ENCODE results near the gene SEMG1. TPM values are rescaled to one million over a fixed set of nuclear protein-coding genes. Genes with fewer than 3 reads are reported as not detected.

The SEMG1 gene
- total RNA-seq (not detected), total RNA-seq (0 reads per million in 2 donors)

DNA sequence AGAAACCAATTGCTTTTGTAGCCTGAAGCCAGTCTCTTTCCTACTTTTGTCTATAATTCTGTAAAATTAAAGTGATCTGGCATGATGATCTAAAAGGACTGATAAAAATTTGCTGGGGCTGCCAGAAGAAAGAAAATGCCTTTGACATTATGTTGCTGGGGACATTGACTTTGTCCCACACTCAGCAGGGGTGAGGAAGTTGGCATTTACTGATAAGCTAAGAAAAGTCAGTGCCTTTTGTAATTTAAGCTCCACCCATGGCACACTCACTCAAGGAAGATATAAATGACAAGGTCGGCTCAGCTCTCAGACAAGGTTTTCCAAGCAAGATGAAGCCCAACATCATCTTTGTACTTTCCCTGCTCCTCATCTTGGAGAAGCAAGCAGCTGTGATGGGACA is at the start of gene SEMG1:
Gene SEMG1, plus strand, starts transcription at position 309 of the 400 bp plus-strand sequence. Its CDS starts 21 bp downstream, at position 330.
- peaks cover 4% of the 10 kb centered on the region for H3K9me3 ChIP-seq (ENCODE audit: control insufficient read depth, low read length, poor library complexity, severe bottlenecking)
- peaks cover 3% of the 10 kb centered on the region for H3K4me1 Mint-ChIP-seq
- peaks cover 37% of the 10 kb centered on the region for H3K27me3 Mint-ChIP-seq
- no peak for DNase-seq
- no peak for ATAC-seq
- peaks cover 5% of the 10 kb centered on the region for H3K36me3 Mint-ChIP-seq (ENCODE audit: low read depth)
- H3K27ac Mint-ChIP-seq: no peak within 1 kb of the TSS
- H3K4me3 Mint-ChIP-seq: no peak within 1 kb of the TSS

DNA sequence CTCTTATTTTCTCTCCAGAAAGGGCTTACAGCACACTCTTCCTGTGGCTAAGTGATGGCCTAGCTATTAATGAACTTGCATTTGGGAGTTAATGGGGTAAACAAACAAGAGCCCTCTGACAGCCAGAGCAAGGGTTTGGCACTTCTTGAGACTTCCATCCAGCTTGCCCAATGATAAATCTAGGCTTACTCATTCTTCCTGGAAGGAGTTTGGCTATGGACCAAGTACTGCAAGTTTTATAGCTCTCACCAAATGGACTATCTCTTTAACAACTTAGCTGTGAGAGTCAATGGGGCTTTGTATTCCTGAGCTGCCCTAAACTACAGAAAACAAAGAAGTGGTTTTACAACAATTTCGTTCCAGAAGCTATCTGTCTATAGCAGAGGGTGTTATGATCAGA is 48.9 kb upstream of the SEMG1 start:
- H3K9me3 ChIP-seq (ENCODE audit: control insufficient read depth, low read length, poor library complexity, severe bottlenecking): peaks cover 3% of the 10 kb centered on the region
- ATAC-seq (no peak), DNase-seq (no peak)
- Mint-ChIP-seq H3K36me3 (ENCODE audit: low read depth) (peaks cover 4% of the 10 kb centered on the region), H3K4me1 (no peaks in the 10 kb centered on the region), H3K27ac (no peak overlapping the region), H3K4me3 (no peak overlapping the region), H3K27me3 (peaks cover 30% of the 10 kb centered on the region)

- Mint-ChIP-seq H3K27me3 (peaks cover 32% of the 10 kb centered on the region), H3K36me3 (ENCODE audit: low read depth) (peaks cover 2% of the 10 kb centered on the region), H3K4me3 (no peak overlapping the region), H3K27ac (no peak overlapping the region), H3K4me1 (no peaks in the 10 kb centered on the region)
- ATAC-seq (no peak), DNase-seq (no peak)
- H3K9me3 ChIP-seq (ENCODE audit: control insufficient read depth, low read length, poor library complexity, severe bottlenecking): no peaks in the 10 kb centered on the region
Measured at GRCh38 chr20:45163083-45163803, 43.6 kb upstream of the SEMG1 start.

DNA sequence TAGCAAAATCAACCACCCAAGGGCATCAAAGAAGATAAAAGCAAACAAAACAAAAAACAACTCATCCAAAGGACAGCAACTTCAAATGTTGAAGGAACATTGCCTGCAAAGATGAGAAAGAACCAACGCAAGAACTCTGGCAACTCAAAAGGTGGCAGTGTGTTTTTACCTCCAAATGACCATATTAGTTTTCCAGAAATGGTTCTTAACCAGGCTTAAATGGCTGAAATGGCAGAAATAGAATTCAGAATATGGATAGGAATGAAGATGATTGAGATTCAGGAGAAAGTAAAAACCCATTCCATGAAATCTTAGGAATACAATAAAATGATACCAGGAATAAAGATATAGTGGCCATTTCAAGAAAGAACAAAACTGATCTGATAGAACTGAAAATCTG is 41.9 kb upstream of the SEMG1 start:
- no peaks in the 10 kb centered on the region for H3K4me1 Mint-ChIP-seq
- no peak overlapping the region for H3K27ac Mint-ChIP-seq
- no peak overlapping the region for H3K4me3 Mint-ChIP-seq
- H3K27me3 Mint-ChIP-seq: peaks cover 32% of the 10 kb centered on the region
- ATAC-seq (no peak), DNase-seq (no peak)
- peaks cover 2% of the 10 kb centered on the region for H3K36me3 Mint-ChIP-seq (ENCODE audit: low read depth)
- no peaks in the 10 kb centered on the region for H3K9me3 ChIP-seq (ENCODE audit: control insufficient read depth, low read length, poor library complexity, severe bottlenecking)

- H3K27me3 Mint-ChIP-seq: peaks cover 38% of the 10 kb centered on the region
- no peak overlapping the region for H3K4me3 Mint-ChIP-seq
- ATAC-seq (no peak), DNase-seq (no peak)
- H3K4me1 Mint-ChIP-seq: no peaks in the 10 kb centered on the region
- H3K27ac Mint-ChIP-seq: no peak overlapping the region
- H3K9me3 ChIP-seq (ENCODE audit: control insufficient read depth, low read length, poor library complexity, severe bottlenecking): no peaks in the 10 kb centered on the region
- H3K36me3 Mint-ChIP-seq (ENCODE audit: low read depth): no peaks in the 10 kb centered on the region
Measured at GRCh38 chr20:45173522-45173921, 33.3 kb upstream of the SEMG1 start.

DNA sequence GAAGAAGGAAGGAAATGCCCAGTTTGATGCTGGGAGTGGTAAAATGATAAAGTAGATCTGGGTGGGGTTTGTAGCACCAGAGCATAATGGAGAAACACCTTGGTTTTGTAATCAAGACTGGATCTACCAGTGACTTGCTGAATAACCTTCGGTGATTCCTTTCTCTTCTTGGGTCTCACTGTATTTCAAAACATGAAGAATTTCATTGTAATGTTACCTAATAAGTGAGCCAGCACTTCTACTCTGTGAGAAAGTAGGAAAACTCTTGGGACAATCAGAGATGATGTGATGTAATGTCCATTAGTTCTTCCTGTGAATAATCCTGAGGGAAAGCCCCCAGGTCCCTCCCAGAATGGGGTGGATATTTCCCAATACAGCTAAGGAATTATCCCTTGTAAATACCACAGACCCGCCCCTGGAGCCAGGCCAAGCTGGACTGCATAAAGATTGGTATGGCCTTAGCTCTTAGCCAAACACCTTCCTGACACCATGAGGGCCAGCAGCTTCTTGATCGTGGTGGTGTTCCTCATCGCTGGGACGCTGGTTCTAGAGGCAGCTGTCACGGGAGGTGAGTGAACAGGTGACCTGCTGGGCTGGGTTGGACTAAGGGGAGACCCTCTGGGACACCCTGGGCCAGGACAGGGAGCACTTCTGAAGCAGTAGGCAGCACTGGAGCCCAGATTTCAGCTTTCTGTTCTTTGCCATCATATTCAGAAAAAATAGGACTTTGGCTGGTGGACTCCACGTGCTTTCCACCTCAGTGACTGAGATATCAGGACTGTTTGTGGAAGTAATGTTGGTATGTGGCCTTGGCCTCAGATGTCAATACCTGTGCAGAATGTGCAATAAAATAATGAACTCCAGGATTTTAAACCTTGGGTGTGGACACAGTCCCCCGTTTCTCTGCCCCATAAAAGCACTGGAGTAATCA is 32.1 kb upstream of the SEMG1 start, which contains the start of gene PI3:
Gene PI3, plus strand, starts transcription at position 469 of the 931 bp plus-strand sequence. Its CDS starts 21 bp downstream, at position 490.
- H3K4me1 Mint-ChIP-seq: no peaks in the 10 kb centered on the region
- H3K36me3 Mint-ChIP-seq (ENCODE audit: low read depth): no peaks in the 10 kb centered on the region
- no peak within 1 kb of the TSS for H3K27ac Mint-ChIP-seq
- no peak for ATAC-seq
- no peaks in the 10 kb centered on the region for H3K9me3 ChIP-seq (ENCODE audit: control insufficient read depth, low read length, poor library complexity, severe bottlenecking)
- H3K27me3 Mint-ChIP-seq: peaks cover 39% of the 10 kb centered on the region
- no peak within 1 kb of the TSS for H3K4me3 Mint-ChIP-seq
- no peak for DNase-seq

DNA sequence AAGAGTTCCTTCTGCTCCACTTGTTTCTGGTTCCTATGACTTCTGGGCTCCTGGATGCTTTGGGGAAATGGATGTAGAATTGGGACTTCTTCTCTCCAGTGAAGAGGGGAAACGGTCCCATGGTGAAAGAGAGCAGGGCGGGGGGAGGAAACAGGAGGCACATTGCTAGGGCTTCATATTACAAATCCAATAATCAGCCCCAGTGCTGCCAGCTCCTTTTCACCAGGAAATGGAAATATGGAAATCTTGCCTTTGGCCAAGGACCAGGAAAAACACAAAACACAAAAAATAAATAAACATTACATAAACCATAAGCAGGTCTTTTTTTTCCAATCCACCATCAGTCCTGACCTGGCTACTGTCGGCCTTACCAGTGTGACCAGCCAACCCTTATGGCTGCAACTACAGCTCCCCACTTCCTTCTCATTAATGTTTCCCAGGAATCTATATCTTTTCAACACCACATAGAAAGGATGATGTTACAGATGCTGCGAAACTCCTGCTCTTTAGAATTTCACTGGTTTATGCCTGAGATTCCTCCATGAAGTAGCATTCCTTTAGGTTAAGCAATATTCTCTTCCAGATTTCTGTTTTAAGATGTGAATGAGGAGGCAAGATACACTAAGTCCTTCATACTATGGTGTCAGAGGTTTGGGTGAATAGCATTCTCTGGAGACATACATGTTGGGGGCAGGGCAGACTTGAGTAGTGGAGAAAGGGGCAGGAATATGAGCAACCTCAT is 30.1 kb upstream of the SEMG1 start:
- H3K27me3 Mint-ChIP-seq: peaks cover 38% of the 10 kb centered on the region
- no peak for DNase-seq
- H3K4me1 Mint-ChIP-seq: no peaks in the 10 kb centered on the region
- no peaks in the 10 kb centered on the region for H3K36me3 Mint-ChIP-seq (ENCODE audit: low read depth)
- no peak for ATAC-seq
- H3K27ac Mint-ChIP-seq: no peak overlapping the region
- H3K9me3 ChIP-seq (ENCODE audit: control insufficient read depth, low read length, poor library complexity, severe bottlenecking): no peaks in the 10 kb centered on the region
- H3K4me3 Mint-ChIP-seq: no peak overlapping the region

DNA sequence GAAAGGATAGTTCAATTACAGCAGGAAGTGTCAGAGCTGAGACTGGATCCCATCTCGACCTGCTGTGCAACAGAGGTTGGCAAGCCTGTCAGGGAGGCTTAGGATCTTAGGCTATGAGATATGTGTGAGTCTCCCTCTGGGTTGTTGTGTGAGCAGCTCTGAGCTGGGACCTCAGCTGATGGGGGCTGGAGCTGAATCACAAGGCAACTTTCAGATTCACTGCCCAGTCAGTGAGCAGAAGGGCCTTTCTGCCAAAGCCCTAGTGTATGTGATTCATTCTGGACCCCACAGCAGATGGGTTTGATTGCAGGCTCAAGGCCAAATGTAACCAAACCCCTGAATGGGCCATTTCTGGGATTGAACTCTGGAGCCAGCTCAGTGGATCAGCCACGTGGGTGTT is 27.7 kb upstream of the SEMG1 start:
- Mint-ChIP-seq H3K27me3 (peaks cover 36% of the 10 kb centered on the region), H3K27ac (no peak overlapping the region), H3K36me3 (ENCODE audit: low read depth) (no peaks in the 10 kb centered on the region), H3K4me3 (no peak overlapping the region), H3K4me1 (no peaks in the 10 kb centered on the region)
- H3K9me3 ChIP-seq (ENCODE audit: control insufficient read depth, low read length, poor library complexity, severe bottlenecking): no peaks in the 10 kb centered on the region
- no peak for DNase-seq
- ATAC-seq: no peak

DNA sequence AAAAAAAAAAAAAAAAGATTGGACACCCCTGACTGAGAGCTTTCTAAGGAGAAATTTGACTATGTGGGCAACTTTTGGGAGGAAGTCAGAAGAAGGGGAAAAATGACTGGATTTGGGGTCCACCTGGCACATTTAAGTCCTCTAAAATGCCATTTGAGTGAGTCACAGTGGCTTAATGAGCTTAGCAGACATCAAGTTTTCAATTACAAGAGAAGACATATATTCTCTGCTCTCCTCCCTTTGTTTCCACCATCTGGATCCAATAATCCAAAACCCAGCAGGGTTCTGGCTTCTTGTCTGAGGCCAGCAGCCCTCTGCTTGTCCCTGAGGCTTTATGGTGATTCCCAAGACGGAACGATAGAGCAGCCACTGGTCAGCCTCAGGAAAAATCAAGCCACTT is 25.2 kb upstream of the SEMG1 start:
- H3K27ac Mint-ChIP-seq: no peak overlapping the region
- no peak overlapping the region for H3K4me3 Mint-ChIP-seq
- H3K36me3 Mint-ChIP-seq (ENCODE audit: low read depth): no peaks in the 10 kb centered on the region
- H3K9me3 ChIP-seq (ENCODE audit: control insufficient read depth, low read length, poor library complexity, severe bottlenecking): no peaks in the 10 kb centered on the region
- H3K27me3 Mint-ChIP-seq: peaks cover 25% of the 10 kb centered on the region
- DNase-seq (no peak), ATAC-seq (no peak)
- no peaks in the 10 kb centered on the region for H3K4me1 Mint-ChIP-seq

DNA sequence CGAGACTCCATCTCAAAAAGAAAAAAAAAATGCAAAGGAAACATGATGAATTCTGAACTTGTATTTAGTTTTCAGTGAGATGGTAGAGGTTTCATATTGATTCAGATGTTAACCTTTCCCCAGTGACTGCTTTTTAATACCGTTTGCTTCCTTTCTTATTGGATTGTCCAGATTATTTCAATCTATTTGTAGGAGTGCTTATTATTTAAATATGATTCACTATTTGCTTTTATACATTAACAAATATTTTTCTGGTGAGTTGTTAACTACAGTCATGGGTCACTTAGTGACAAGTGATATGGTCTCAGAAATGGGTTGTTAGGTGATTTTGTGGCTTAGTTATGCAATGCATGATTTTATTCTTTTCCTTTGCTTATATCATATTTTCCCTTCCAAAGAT is 23.7 kb upstream of the SEMG1 start:
- no peaks in the 10 kb centered on the region for H3K9me3 ChIP-seq (ENCODE audit: control insufficient read depth, low read length, poor library complexity, severe bottlenecking)
- Mint-ChIP-seq H3K27ac (no peak overlapping the region), H3K4me1 (no peaks in the 10 kb centered on the region), H3K27me3 (peaks cover 20% of the 10 kb centered on the region), H3K36me3 (ENCODE audit: low read depth) (no peaks in the 10 kb centered on the region), H3K4me3 (no peak overlapping the region)
- no peak for ATAC-seq
- no peak for DNase-seq

- ATAC-seq (no peak), DNase-seq (no peak)
- H3K4me3 Mint-ChIP-seq: no peak overlapping the region
- no peak overlapping the region for H3K27ac Mint-ChIP-seq
- peaks cover 31% of the 10 kb centered on the region for H3K27me3 Mint-ChIP-seq
- no peaks in the 10 kb centered on the region for H3K36me3 Mint-ChIP-seq (ENCODE audit: low read depth)
- H3K9me3 ChIP-seq (ENCODE audit: control insufficient read depth, low read length, poor library complexity, severe bottlenecking): no peaks in the 10 kb centered on the region
- H3K4me1 Mint-ChIP-seq: no peaks in the 10 kb centered on the region
Measured at GRCh38 chr20:45187693-45188092, 19.1 kb upstream of the SEMG1 start.

- Mint-ChIP-seq H3K4me3 (no peak overlapping the region), H3K4me1 (no peaks in the 10 kb centered on the region), H3K36me3 (ENCODE audit: low read depth) (no peaks in the 10 kb centered on the region), H3K27ac (no peak overlapping the region), H3K27me3 (peaks cover 35% of the 10 kb centered on the region)
- ATAC-seq (no peak), DNase-seq (no peak)
- H3K9me3 ChIP-seq (ENCODE audit: control insufficient read depth, low read length, poor library complexity, severe bottlenecking): no peaks in the 10 kb centered on the region
Measured at GRCh38 chr20:45189067-45189609, 17.7 kb upstream of the SEMG1 start.

DNA sequence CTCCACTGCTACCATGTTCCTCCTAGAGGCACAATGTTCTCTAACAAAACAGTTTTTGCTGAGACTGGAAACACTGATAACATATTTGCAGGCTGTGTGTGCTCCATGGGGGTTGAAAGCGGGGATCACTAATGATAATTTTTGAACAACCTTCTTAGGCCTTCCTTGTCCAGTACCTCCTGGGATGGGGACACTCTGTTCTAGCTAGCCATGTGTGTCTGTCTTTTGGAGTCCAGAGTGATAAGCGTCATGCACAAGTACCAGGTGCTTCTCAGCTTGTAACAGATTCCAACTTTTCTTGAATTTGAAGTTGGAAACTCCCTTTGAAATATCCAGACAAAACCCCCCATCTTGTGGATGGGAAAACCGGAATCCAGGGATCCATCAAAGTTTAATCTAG is 17.0 kb upstream of the SEMG1 start:
- H3K9me3 ChIP-seq (ENCODE audit: control insufficient read depth, low read length, poor library complexity, severe bottlenecking): no peaks in the 10 kb centered on the region
- Mint-ChIP-seq H3K27me3 (peaks cover 31% of the 10 kb centered on the region), H3K27ac (no peak overlapping the region), H3K4me1 (no peaks in the 10 kb centered on the region), H3K36me3 (ENCODE audit: low read depth) (no peaks in the 10 kb centered on the region), H3K4me3 (no peak overlapping the region)
- DNase-seq (no peak), ATAC-seq (no peak)
